Spleen (tissue), 13 donors: Measurements from ENCODE around the gene OPTN. TPM values are rescaled to one million over a fixed set of nuclear protein-coding genes. Genes with fewer than 3 reads are reported as not detected.
A peak's percentile ranks its signal among the peaks of the same experiment; 100 is the strongest.
"Not testable (repeated sequence)": the region's sequence is repeated elsewhere in the genome, so short reads cannot be mapped to it uniquely, and the experiment has no call there.

ENCODE experiments used
- DNase-seq: peaks from one replicate; pipeline ENCODE4 v3.0.0-alpha.2; 2020
- H3K27ac ChIP-seq, 8 donors: fragments of 200-600 bp; sonication (generic) in 7 of 8; 1 replicate in 4 of 8; 2 replicates in 4 of 8; pipeline versions ENCODE4 v1.5.0 to v1.8.0; 2016 to 2021; ENCODE audit warnings: inconsistent platforms in 4 of 8, mild to moderate bottlenecking in 4 of 8, moderate library complexity in 1 of 8
- H3K27me3 ChIP-seq, 7 donors: fragments of 200-600 bp; sonication (generic) in 6 of 7; replicated peaks in 1 of 7; 1 replicate in 4 of 7; 2 replicates in 3 of 7; pipeline versions ENCODE4 v1.5.0 to v1.8.0; 2016 to 2021; ENCODE audit warnings: inconsistent platforms in 3 of 7, mild to moderate bottlenecking in 1 of 7
- H3K36me3 ChIP-seq, 6 donors: fragments of 200-600 bp; sonication (generic) in 5 of 6; 1 replicate in 4 of 6; 2 replicates in 2 of 6; pipeline versions ENCODE4 v1.5.0 to v1.8.0; 2016 to 2021; ENCODE audit warnings: inconsistent platforms in 2 of 6
- H3K4me1 ChIP-seq, 6 donors: fragments of 200-600 bp; sonication (generic) in 5 of 6; 1 replicate in 3 of 6; 2 replicates in 3 of 6; pipeline versions ENCODE4 v1.5.0 to v1.8.0; 2016 to 2021; ENCODE audit warnings: inconsistent platforms in 3 of 6
- H3K4me3 ChIP-seq, 8 donors: fragments of 200-600 bp; sonication (generic) in 7 of 8; 1 replicate in 4 of 8; 2 replicates in 4 of 8; pipeline versions ENCODE4 v1.5.0 to v1.8.0; 2016 to 2021; ENCODE audit warnings: inconsistent platforms in 4 of 8, mild to moderate bottlenecking in 4 of 8, moderate library complexity in 2 of 8
- H3K9me3 ChIP-seq, 8 donors: fragments of 200-600 bp; sonication (generic) in 7 of 8; 1 replicate in 4 of 8; 2 replicates in 4 of 8; pipeline versions ENCODE4 v1.5.0 to v1.8.0; 2016 to 2021; ENCODE audit warnings: inconsistent platforms in 4 of 8
- POLR2A ChIP-seq, 3 donors: fragments of 450-650 bp; IDR thresholded peaks; one replicate each; pipeline ENCODE4 v1.5.1; 2017; ENCODE audit warnings: antibody characterized with exemption in 3 of 3, mild to moderate bottlenecking in 1 of 3
- POLR2AphosphoS5 ChIP-seq, 3 donors: sonication (generic); formaldehyde crosslinking; IDR thresholded peaks; one replicate each; pipeline ENCODE4 v1.5.1; 2017; ENCODE audit warnings: antibody characterized with exemption in 3 of 3
- whole genome bisulfite sequencing, 5 donors: extraction: QIAGEN DNeasy Blood & Tissue Kit in 3 of 5; methylation state at CpG; one replicate each; pipeline versions ENCODE4 v1.1.5 to v1.1.7; 2013 to 2018; 5-methylcytosine and 5-hydroxymethylcytosine counted together
- intact Hi-C: fragments of 100-400 bp; cut with DNase I; formaldehyde crosslinking; loops from one replicate; pipeline ENCODE4 v1.15.0; 2023; ENCODE audit warnings: low total_unique reads
- long read RNA-seq, 2 donors: transcript quantifications; one replicate each; lab custom pipeline, GENCODE V29; 2026
- polyA plus RNA-seq, 3 donors: library from polyadenylated mRNA; stranded (reverse); fragments of 200-250 nt; gene quantifications; one replicate each; pipeline ENCODE4 v1.2.1, GENCODE V29; 2013
- total RNA-seq, 7 donors: library from RNA; depleted of rRNA in 3 of 7; stranded (reverse); fragments of >200 nt in 3 of 7; fragmentation: NEBNext Ultra II Directional in 4 of 7; extraction: Animal tissue kit (Norgen Biotek cat#: 25700) in 4 of 7; gene quantifications; one replicate each; pipeline versions ENCODE4 v1.1.0 to v1.2.1, GENCODE V29; 2016 to 2021
- TF ChIP-seq, protein P1 (sequence below), 11 experiments: fragments of 200-600 bp in 7 of 11; fragments of 450-650 bp in 4 of 11; sonication (generic) in 4 of 11; IDR thresholded peaks in 8 of 11; conservative IDR thresholded peaks in 3 of 11; 1 replicate in 7 of 11; 2 replicates in 4 of 11; pipeline versions ENCODE4 v1.4.0 to v1.8.0; 2016 to 2021; ENCODE audit warnings: antibody characterized with exemption in 11 of 11, inconsistent platforms in 4 of 11, mild to moderate bottlenecking in 1 of 11
- donor health status: healthy with polysubstance abuse.
- donor health status: DM: no; HTN: no; CAD: no; lungs with moderate emphysema.
- donor health status: DM: no; HTN: no; CAD: no.
- donor health status: Bipolar disorder and iron deficiency.
- donor health status: healthy.
- donor health status: DM: no; HTN: no; CAD: no.
- donor health status: DM: yes; HTN: yes; CAD: no.

OPTN gene
- 10 to 100 TPM; 43.5 to 73.7 (median 61.0) TPM for total RNA-seq
- 10 to 100 TPM; 17.2 to 51.3 (median 25.1) TPM for polyA plus RNA-seq
- long read RNA-seq, donor 1, transcript OPTN-205 (14 exons, 3,321 nt): major isoform, 6 of 13 reads
- long read RNA-seq, donor 1, partial matches to known transcripts: 0 of 13 reads
- long read RNA-seq, donor 1, other reads (novel, unspliced or antisense): 5 of 13 reads
- long read RNA-seq, donor 2, transcript OPTN-205 (14 exons, 3,321 nt): major isoform, 8 of 10 reads
- long read RNA-seq, donor 2, partial matches to known transcripts: 0 of 10 reads
- long read RNA-seq, donor 2, other reads (novel, unspliced or antisense): 0 of 10 reads

DNA sequence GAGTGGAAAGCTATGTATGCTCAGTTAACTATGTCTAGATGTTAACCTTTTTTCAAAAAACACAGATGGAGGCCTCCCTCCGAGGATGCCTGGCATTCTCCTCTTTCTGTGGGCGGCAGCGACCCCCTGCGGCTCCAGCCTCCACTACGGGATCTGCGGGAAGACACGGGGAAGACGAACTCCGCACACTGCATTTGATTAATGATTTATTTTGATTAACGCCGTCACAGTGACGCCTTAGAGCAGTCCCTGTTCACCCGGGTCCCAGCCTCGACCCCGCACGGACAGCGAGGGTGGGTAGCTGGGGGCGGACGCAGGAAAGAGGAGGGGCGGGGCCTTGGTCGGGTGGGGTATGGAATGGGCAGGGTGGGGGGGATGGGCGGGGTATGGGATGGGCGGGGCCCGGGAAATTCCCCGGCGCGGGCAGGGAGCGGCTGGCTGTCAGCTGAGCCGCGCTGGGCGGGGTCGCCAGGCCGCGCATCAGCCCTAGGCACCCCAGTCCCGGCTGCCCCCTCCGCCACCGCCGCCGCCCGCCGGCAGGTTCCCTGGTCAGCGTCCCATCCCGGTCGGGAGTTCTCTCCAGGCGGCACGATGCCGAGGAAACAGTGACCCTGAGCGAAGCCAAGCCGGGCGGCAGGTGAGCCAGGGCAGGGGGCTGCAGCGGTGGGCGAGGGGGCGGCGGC, at the start of gene OPTN:
Gene OPTN, plus strand, starts transcription at position 498 of the 683 bp plus-strand sequence. CDS start 8,960 bp downstream, outside the sequence.
- TF ChIP-seq, protein P1, sequence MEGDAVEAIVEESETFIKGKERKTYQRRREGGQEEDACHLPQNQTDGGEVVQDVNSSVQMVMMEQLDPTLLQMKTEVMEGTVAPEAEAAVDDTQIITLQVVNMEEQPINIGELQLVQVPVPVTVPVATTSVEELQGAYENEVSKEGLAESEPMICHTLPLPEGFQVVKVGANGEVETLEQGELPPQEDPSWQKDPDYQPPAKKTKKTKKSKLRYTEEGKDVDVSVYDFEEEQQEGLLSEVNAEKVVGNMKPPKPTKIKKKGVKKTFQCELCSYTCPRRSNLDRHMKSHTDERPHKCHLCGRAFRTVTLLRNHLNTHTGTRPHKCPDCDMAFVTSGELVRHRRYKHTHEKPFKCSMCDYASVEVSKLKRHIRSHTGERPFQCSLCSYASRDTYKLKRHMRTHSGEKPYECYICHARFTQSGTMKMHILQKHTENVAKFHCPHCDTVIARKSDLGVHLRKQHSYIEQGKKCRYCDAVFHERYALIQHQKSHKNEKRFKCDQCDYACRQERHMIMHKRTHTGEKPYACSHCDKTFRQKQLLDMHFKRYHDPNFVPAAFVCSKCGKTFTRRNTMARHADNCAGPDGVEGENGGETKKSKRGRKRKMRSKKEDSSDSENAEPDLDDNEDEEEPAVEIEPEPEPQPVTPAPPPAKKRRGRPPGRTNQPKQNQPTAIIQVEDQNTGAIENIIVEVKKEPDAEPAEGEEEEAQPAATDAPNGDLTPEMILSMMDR (IDR thresholded peaks at IDR 0.05 in 8 of 11, conservative IDR thresholded peaks at IDR 0.05 in 3 of 11): peak; percentile 17 to 67 (median 56)
- no peak for TF ChIP-seq POLR2A (IDR thresholded peaks at IDR 0.05)
- peak; percentile 78 to 87 (median 81) for TF ChIP-seq POLR2AphosphoS5 (IDR thresholded peaks at IDR 0.05)
- Histone ChIP-seq H3K4me1 (peaks cover 7 to 60% (median 26%) of the 10 kb centered on the region in 6 donors), H3K36me3 (peaks cover 0 to 6% (median 0%) of the 10 kb centered on the region in 6 donors), H3K9me3 (no peaks in the 10 kb centered on the region), H3K27ac (peak within 1 kb of the TSS; percentile 87 to 96 (median 94)), H3K4me3 (peak within 1 kb of the TSS; percentile 75 to 93 (median 82)), H3K27me3 (peaks cover 0 to 6% (median 0%) of the 10 kb centered on the region in 7 donors)
- WGBS, 5 donors: 0 to 1% (median 0%) methylated on average over 23 to 54 of the region's 54 CpGs
- intact Hi-C loops: no loop called here
- peak; percentile 92 for DNase-seq

DNA sequence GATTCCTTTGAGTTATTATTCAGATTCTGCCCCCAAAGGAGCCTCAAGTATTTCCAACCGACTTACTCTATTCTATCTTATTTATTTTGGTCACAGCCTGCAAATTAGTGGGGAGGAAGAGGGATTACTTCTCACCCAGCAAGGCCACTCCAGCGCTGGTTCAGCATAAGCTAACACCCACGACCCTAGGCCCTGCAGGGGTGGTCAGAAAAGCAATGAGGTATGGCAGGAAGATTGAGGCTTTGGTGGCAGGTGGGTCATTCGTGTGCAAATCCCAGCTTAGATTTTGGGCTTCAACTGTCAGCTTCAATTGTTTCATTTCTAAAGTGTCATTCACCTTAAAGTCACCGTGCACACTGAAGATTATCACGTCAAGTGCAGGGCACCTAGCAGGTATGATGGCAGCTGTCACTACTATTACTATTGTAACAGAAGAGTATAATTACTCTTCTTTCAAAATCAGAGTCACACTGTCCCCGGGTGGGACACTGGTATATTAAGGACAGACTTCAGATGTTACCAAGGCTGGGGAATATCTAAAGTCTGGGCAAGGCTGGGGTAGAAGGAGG, 48.8 kb upstream of the OPTN start:
- no peaks in the 10 kb centered on the region for H3K9me3 ChIP-seq
- H3K36me3 ChIP-seq: no peaks in the 10 kb centered on the region
- WGBS, 5 donors: 73 to 79% (median 73%) methylated on average over 7 of the region's 7 CpGs
- DNase-seq: no peak
- TF ChIP-seq POLR2AphosphoS5 (IDR thresholded peaks at IDR 0.05) (no peak), POLR2A (IDR thresholded peaks at IDR 0.05) (no peak)
- TF ChIP-seq, protein P1 (IDR thresholded peaks at IDR 0.05 in 8 of 11, conservative IDR thresholded peaks at IDR 0.05 in 3 of 11): no peak
- H3K27ac ChIP-seq: no peak overlapping the region
- peaks cover 0 to 22% (median 5%) of the 10 kb centered on the region in 6 donors for H3K4me1 ChIP-seq
- no peak overlapping the region for H3K4me3 ChIP-seq
- no peaks in the 10 kb centered on the region for H3K27me3 ChIP-seq
- intact Hi-C loops: no loop called here

DNA sequence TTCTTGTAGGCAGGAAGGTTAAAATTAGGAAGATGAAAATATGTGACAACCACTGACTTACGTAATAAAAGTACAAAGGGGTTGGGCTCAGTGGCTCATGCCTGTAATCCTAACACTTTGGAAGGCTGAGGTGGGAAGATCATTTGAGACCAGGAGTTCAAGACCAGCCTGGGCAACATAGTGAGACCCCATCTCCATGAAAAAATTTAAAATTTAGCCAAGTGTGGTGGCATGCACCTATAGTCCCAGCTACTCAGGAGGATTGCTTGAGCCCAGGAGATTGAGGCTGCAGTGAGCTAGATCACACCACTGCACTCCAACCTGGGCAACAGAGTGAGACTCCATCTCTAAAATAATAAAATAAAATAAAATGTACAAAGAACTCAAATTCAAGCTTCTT, 46.8 kb upstream of the OPTN start:
- intact Hi-C loops, DNase-seq, H3K4me3 ChIP-seq, H3K27me3 ChIP-seq, H3K36me3 ChIP-seq, H3K27ac ChIP-seq, H3K9me3 ChIP-seq: not testable (repeated sequence)
- 32 to 68% (median 54%) methylated on average over 1 of the region's 1 CpG for WGBS, 5 donors
- peaks cover 0 to 26% (median 6%) of the 10 kb centered on the region in 6 donors for H3K4me1 ChIP-seq

DNA sequence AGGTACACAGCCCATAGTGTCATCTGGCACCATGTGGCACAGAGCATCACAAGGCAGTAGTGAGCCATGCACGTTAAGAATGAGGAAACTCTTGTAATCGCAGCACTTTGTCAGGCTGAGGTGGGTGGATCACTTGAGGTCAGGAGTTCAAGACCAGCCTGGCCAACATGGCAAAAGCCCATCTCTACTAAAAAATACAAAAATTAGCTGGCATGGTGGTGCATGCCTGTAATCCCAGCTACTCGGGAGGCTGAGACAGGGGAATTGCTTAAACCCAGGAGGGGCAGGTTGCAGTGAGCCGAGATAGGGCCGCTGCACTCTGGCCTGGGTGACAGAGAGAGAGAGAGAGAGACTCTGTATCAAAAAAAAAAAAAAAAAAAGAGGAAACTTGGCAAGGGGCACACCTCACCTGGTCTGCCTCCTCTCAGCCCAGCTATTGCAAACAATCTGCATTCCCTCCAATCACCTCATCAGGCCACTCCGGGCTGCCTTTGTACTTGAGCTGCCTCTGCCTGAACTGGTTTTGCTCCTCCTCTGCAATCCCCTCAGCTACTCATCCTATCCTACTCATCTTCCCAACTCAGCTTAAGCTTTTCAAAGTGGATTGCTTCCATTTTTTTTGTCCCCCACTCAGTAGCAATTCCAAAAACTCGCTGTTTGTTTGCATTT, 46.0 kb upstream of the OPTN start:
- H3K36me3 ChIP-seq: no peaks in the 10 kb centered on the region

More for the DNA sequence above, 46.0 kb upstream of the OPTN start:
- Histone ChIP-seq H3K4me1 (peaks cover 0 to 26% (median 6%) of the 10 kb centered on the region in 6 donors), H3K9me3 (no peaks in the 10 kb centered on the region), H3K27me3 (no peaks in the 10 kb centered on the region), H3K4me3 (no peak overlapping the region), H3K27ac (no peak overlapping the region)
- WGBS, 5 donors: 79 to 89% (median 85%) methylated on average over 7 of the region's 7 CpGs
- no peak for DNase-seq
- TF ChIP-seq, protein P1 (IDR thresholded peaks at IDR 0.05 in 8 of 11, conservative IDR thresholded peaks at IDR 0.05 in 3 of 11): no peak
- TF ChIP-seq POLR2A (IDR thresholded peaks at IDR 0.05) (no peak), POLR2AphosphoS5 (IDR thresholded peaks at IDR 0.05) (no peak)
- intact Hi-C loops: no loop called here
